ENCODE data around the gene ARPC1B.
"Not testable (repeated sequence)": the region's sequence is repeated elsewhere in the genome, so short reads cannot be mapped to it uniquely, and the experiment has no call there.

Gene ARPC1B

GRCh38 chr7:99404235-99404976, 29.9 kb downstream of the ARPC1B start:
- H3K4me3 ChIP-seq (ENCODE audit: low read length): no peak overlapping the region
- no peak for DNase-seq (ENCODE audit: low read depth)
- H3K36me3 ChIP-seq (ENCODE audit: control insufficient read depth, insufficient read depth, low read length, severe bottlenecking): peaks cover 41% of the 10 kb centered on the region

GRCh38 chr7:99404977-99405320, 30.4 kb downstream of the ARPC1B start:
- Histone ChIP-seq H3K4me1 (ENCODE audit: control insufficient read depth, insufficient read depth, low read length) (peaks cover 35% of the 10 kb centered on the region), H3K36me3 (ENCODE audit: control insufficient read depth, insufficient read depth, low read length, severe bottlenecking) (peaks cover 35% of the 10 kb centered on the region), H3K9me3 (ENCODE audit: control insufficient read depth, low read length) (no peaks in the 10 kb centered on the region), H3K27me3 (replicated peaks; ENCODE audit: control insufficient read depth, insufficient read depth, low read length) (no peaks in the 10 kb centered on the region), H3K4me3 (ENCODE audit: low read length) (no peak overlapping the region), H3K9ac (ENCODE audit: low read length) (peak overlapping the region; percentile 41)
- DNase-seq (ENCODE audit: low read depth): no peak

More at GRCh38 chr7:99404235-99404976, 29.9 kb downstream of the ARPC1B start:
- Histone ChIP-seq H3K9ac (ENCODE audit: low read length) (peak overlapping the region; percentile 41), H3K4me1 (ENCODE audit: control insufficient read depth, insufficient read depth, low read length) (peaks cover 32% of the 10 kb centered on the region), H3K27me3 (replicated peaks; ENCODE audit: control insufficient read depth, insufficient read depth, low read length) (no peaks in the 10 kb centered on the region), H3K9me3 (ENCODE audit: control insufficient read depth, low read length) (no peaks in the 10 kb centered on the region)

- H3K4me1 ChIP-seq (ENCODE audit: control insufficient read depth, insufficient read depth, low read length): peaks cover 41% of the 10 kb centered on the region
- peak overlapping the region; percentile 99 for H3K9ac ChIP-seq (ENCODE audit: low read length)
- no peaks in the 10 kb centered on the region for H3K9me3 ChIP-seq (ENCODE audit: control insufficient read depth, low read length)
- no peaks in the 10 kb centered on the region for H3K27me3 ChIP-seq (replicated peaks; ENCODE audit: control insufficient read depth, insufficient read depth, low read length)
- peak overlapping the region; percentile 100 for H3K4me3 ChIP-seq (ENCODE audit: low read length)
- DNase-seq (ENCODE audit: low read depth): no peak
- H3K36me3 ChIP-seq (ENCODE audit: control insufficient read depth, insufficient read depth, low read length, severe bottlenecking): peaks cover 33% of the 10 kb centered on the region
These were observed 32.0 kb downstream of the ARPC1B start for GRCh38 chr7:99406557-99406956.

GRCh38 chr7:99407872-99408378, 33.4 kb downstream of the ARPC1B start:
- Histone ChIP-seq H3K9ac (ENCODE audit: low read length) (peak overlapping the region; percentile 99), H3K27me3 (replicated peaks; ENCODE audit: control insufficient read depth, insufficient read depth, low read length) (no peaks in the 10 kb centered on the region), H3K36me3 (ENCODE audit: control insufficient read depth, insufficient read depth, low read length, severe bottlenecking) (peaks cover 38% of the 10 kb centered on the region), H3K9me3 (ENCODE audit: control insufficient read depth, low read length) (no peaks in the 10 kb centered on the region), H3K4me1 (ENCODE audit: control insufficient read depth, insufficient read depth, low read length) (peaks cover 41% of the 10 kb centered on the region), H3K4me3 (ENCODE audit: low read length) (peak overlapping the region; percentile 100)
- DNase-seq (ENCODE audit: low read depth): peak; percentile 94

GRCh38 chr7:99408379-99409191, 34.1 kb downstream of the ARPC1B start, which contains the start of the genes BUD31 and PDAP1:
TSS of gene BUD31 (plus strand) at chr7:99408969. CDS start at chr7:99411093, 2,124 bp downstream.
TSS of gene PDAP1 (minus strand) at chr7:99408597. CDS start at chr7:99408548, 49 bp downstream.
- Histone ChIP-seq H3K36me3 (ENCODE audit: control insufficient read depth, insufficient read depth, low read length, severe bottlenecking) (peaks cover 38% of the 10 kb centered on the region), H3K27me3 (replicated peaks; ENCODE audit: control insufficient read depth, insufficient read depth, low read length) (no peaks in the 10 kb centered on the region)
- DNase-seq (ENCODE audit: low read depth): peak; percentile 94

GRCh38 chr7:99409192-99409572, 34.7 kb downstream of the ARPC1B start:
- Histone ChIP-seq H3K36me3 (ENCODE audit: control insufficient read depth, insufficient read depth, low read length, severe bottlenecking) (peaks cover 38% of the 10 kb centered on the region), H3K9me3 (ENCODE audit: control insufficient read depth, low read length) (no peaks in the 10 kb centered on the region), H3K4me3 (ENCODE audit: low read length) (peak overlapping the region; percentile 100)

More at GRCh38 chr7:99408379-99409191, 34.1 kb downstream of the ARPC1B start, which contains the start of the genes BUD31 and PDAP1:
- H3K9ac ChIP-seq (ENCODE audit: low read length): peak within 1 kb of the TSS; percentile 99
- no peaks in the 10 kb centered on the region for H3K9me3 ChIP-seq (ENCODE audit: control insufficient read depth, low read length)
- H3K4me1 ChIP-seq (ENCODE audit: control insufficient read depth, insufficient read depth, low read length): peaks cover 41% of the 10 kb centered on the region
- H3K4me3 ChIP-seq (ENCODE audit: low read length): peak within 1 kb of the TSS; percentile 100

GRCh38 chr7:99409806-99410205, 35.3 kb downstream of the ARPC1B start:
- Histone ChIP-seq H3K4me3 (ENCODE audit: low read length) (peak overlapping the region; percentile 100), H3K36me3 (ENCODE audit: control insufficient read depth, insufficient read depth, low read length, severe bottlenecking) (peaks cover 44% of the 10 kb centered on the region), H3K9ac (ENCODE audit: low read length) (peak overlapping the region; percentile 99), H3K4me1 (ENCODE audit: control insufficient read depth, insufficient read depth, low read length) (peaks cover 31% of the 10 kb centered on the region), H3K9me3 (ENCODE audit: control insufficient read depth, low read length) (no peaks in the 10 kb centered on the region), H3K27me3 (replicated peaks; ENCODE audit: control insufficient read depth, insufficient read depth, low read length) (no peaks in the 10 kb centered on the region)
- peak; percentile 8 for DNase-seq (ENCODE audit: low read depth)

More at GRCh38 chr7:99409192-99409572, 34.7 kb downstream of the ARPC1B start:
- Histone ChIP-seq H3K4me1 (ENCODE audit: control insufficient read depth, insufficient read depth, low read length) (peaks cover 38% of the 10 kb centered on the region), H3K9ac (ENCODE audit: low read length) (peak overlapping the region; percentile 99), H3K27me3 (replicated peaks; ENCODE audit: control insufficient read depth, insufficient read depth, low read length) (no peaks in the 10 kb centered on the region)
- DNase-seq (ENCODE audit: low read depth): peak; percentile 50

- H3K9me3 ChIP-seq (ENCODE audit: control insufficient read depth, low read length): no peaks in the 10 kb centered on the region
- peak overlapping the region; percentile 99 for H3K9ac ChIP-seq (ENCODE audit: low read length)
- peaks cover 49% of the 10 kb centered on the region for H3K36me3 ChIP-seq (ENCODE audit: control insufficient read depth, insufficient read depth, low read length, severe bottlenecking)
- DNase-seq (ENCODE audit: low read depth): no peak
- H3K4me1 ChIP-seq (ENCODE audit: control insufficient read depth, insufficient read depth, low read length): peaks cover 28% of the 10 kb centered on the region
- no peaks in the 10 kb centered on the region for H3K27me3 ChIP-seq (replicated peaks; ENCODE audit: control insufficient read depth, insufficient read depth, low read length)
- H3K4me3 ChIP-seq (ENCODE audit: low read length): peak overlapping the region; percentile 100
These were observed 36.1 kb downstream of the ARPC1B start for GRCh38 chr7:99410635-99411034.

GRCh38 chr7:99415513-99416127, 41.1 kb downstream of the ARPC1B start:
- peaks cover 94% of the 10 kb centered on the region for H3K36me3 ChIP-seq (ENCODE audit: control insufficient read depth, insufficient read depth, low read length, severe bottlenecking)

GRCh38 chr7:99418260-99418659, 43.7 kb downstream of the ARPC1B start:
- peaks cover 83% of the 10 kb centered on the region for H3K36me3 ChIP-seq (ENCODE audit: control insufficient read depth, insufficient read depth, low read length, severe bottlenecking)
- no peak for DNase-seq (ENCODE audit: low read depth)

More at GRCh38 chr7:99415513-99416127, 41.1 kb downstream of the ARPC1B start:
- H3K4me3 ChIP-seq (ENCODE audit: low read length); H3K9me3 ChIP-seq (ENCODE audit: control insufficient read depth, low read length); H3K27me3 ChIP-seq (replicated peaks; ENCODE audit: control insufficient read depth, insufficient read depth, low read length); H3K9ac ChIP-seq (ENCODE audit: low read length); H3K4me1 ChIP-seq (ENCODE audit: control insufficient read depth, insufficient read depth, low read length): not testable (repeated sequence)
- DNase-seq (ENCODE audit: low read depth): peak; percentile 63

More at GRCh38 chr7:99418260-99418659, 43.7 kb downstream of the ARPC1B start:
- Histone ChIP-seq H3K9me3 (ENCODE audit: control insufficient read depth, low read length) (no peaks in the 10 kb centered on the region), H3K4me3 (ENCODE audit: low read length) (no peak overlapping the region), H3K9ac (ENCODE audit: low read length) (no peak overlapping the region), H3K4me1 (ENCODE audit: control insufficient read depth, insufficient read depth, low read length) (no peaks in the 10 kb centered on the region), H3K27me3 (replicated peaks; ENCODE audit: control insufficient read depth, insufficient read depth, low read length) (no peaks in the 10 kb centered on the region)

Measured in adipocyte (in vitro differentiated cells).